Calu3 (cell line): ENCODE measurements around the gene LIPM. TPM values are rescaled to one million over a fixed set of nuclear protein-coding genes. Genes with fewer than 3 reads are reported as not detected.
"Not testable (repeated sequence)": the region's sequence is repeated elsewhere in the genome, so short reads cannot be mapped to it uniquely, and the experiment has no call there.

Source experiments
- BruUV-seq: library from RNA; stranded (reverse); fragments of 400-500 nt; replicated peaks from 2 replicates; lab custom pipeline; 2021; lab: Mats Ljungman, UMichigan
- CTCF ChIA-PET: fragments of 300-600 bp; sonication (Branson Sonifier 250); formaldehyde crosslinking; loops from one replicate; lab custom pipeline; 2022; ENCODE audit warnings: antibody characterized with exemption; lab: Charles Lee
- DNase-seq: peaks from one replicate; pipeline ENCODE4 v3.0.0; 2022
- H3K27ac Mint-ChIP-seq: one replicate; pipeline ENCODE4 v1.8.0; 2022; ENCODE audit warnings: mixed read lengths; ENCODE audit not compliant: unreplicated experiment
- H3K27me3 Mint-ChIP-seq: one replicate; pipeline ENCODE4 v1.8.0; 2022; ENCODE audit warnings: mixed read lengths; ENCODE audit not compliant: unreplicated experiment
- H3K36me3 Mint-ChIP-seq: one replicate; pipeline ENCODE4 v1.8.0; 2022; ENCODE audit warnings: mild to moderate bottlenecking, moderate library complexity, mixed read lengths; ENCODE audit not compliant: insufficient read depth, unreplicated experiment
- H3K4me1 Mint-ChIP-seq: one replicate; pipeline ENCODE4 v1.8.0; 2022; ENCODE audit warnings: mild to moderate bottlenecking, low read depth, mixed read lengths; ENCODE audit not compliant: unreplicated experiment
- H3K4me3 Mint-ChIP-seq: one replicate; pipeline ENCODE4 v1.8.0; 2022; ENCODE audit warnings: mild to moderate bottlenecking, low read depth, moderate library complexity, mixed read lengths; ENCODE audit not compliant: unreplicated experiment
- H3K9me3 Mint-ChIP-seq: one replicate; pipeline ENCODE4 v1.8.0; 2022; ENCODE audit warnings: low read depth, mixed read lengths; ENCODE audit not compliant: unreplicated experiment
- intact Hi-C: fragments of 100-400 bp; cut with micrococcal nuclease; formaldehyde crosslinking; loops from one replicate; pipeline ENCODE4 v1.10.0; 2022; ENCODE audit not compliant: unreplicated experiment
- total RNA-seq: library from RNA; stranded (reverse); gene quantifications from 2 replicates; pipeline ENCODE4 v1.2.3, GENCODE V29; 2022
- TF ChIP-seq, protein P1 (sequence below): fragments of 200-600 bp; IDR thresholded peaks from one replicate; pipeline ENCODE4 v1.8.0; 2022; ENCODE audit warnings: antibody characterized with exemption; ENCODE audit not compliant: unreplicated experiment

Gene LIPM
- total RNA-seq, 1 experiment from 2014 or later: not detected

- CTCF ChIA-PET: no interaction called here
- Mint-ChIP-seq H3K9me3 (no peaks in the 10 kb centered on the region), H3K4me1 (no peaks in the 10 kb centered on the region), H3K27ac (no peak overlapping the region), H3K4me3 (no peak overlapping the region), H3K27me3 (no peaks in the 10 kb centered on the region), H3K36me3 (no peaks in the 10 kb centered on the region)
- TF ChIP-seq, protein P1, sequence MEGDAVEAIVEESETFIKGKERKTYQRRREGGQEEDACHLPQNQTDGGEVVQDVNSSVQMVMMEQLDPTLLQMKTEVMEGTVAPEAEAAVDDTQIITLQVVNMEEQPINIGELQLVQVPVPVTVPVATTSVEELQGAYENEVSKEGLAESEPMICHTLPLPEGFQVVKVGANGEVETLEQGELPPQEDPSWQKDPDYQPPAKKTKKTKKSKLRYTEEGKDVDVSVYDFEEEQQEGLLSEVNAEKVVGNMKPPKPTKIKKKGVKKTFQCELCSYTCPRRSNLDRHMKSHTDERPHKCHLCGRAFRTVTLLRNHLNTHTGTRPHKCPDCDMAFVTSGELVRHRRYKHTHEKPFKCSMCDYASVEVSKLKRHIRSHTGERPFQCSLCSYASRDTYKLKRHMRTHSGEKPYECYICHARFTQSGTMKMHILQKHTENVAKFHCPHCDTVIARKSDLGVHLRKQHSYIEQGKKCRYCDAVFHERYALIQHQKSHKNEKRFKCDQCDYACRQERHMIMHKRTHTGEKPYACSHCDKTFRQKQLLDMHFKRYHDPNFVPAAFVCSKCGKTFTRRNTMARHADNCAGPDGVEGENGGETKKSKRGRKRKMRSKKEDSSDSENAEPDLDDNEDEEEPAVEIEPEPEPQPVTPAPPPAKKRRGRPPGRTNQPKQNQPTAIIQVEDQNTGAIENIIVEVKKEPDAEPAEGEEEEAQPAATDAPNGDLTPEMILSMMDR: no peak
- DNase-seq: no peak
- intact Hi-C loops: loop anchor here (10.0 kb wide), 1 partner anchor 382 kb away; no protein-coding TSS in a partner anchor
- no TSS peak for BruUV-seq
Measured at GRCh38 chr10:88833156-88833555, 30.6 kb downstream of the LIPM start.

GRCh38 chr10:88833723-88834122, 31.2 kb downstream of the LIPM start:
- CTCF ChIA-PET: no interaction called here
- Mint-ChIP-seq H3K4me1 (no peaks in the 10 kb centered on the region), H3K27me3 (no peaks in the 10 kb centered on the region), H3K27ac (no peak overlapping the region), H3K36me3 (no peaks in the 10 kb centered on the region), H3K4me3 (no peak overlapping the region), H3K9me3 (no peaks in the 10 kb centered on the region)
- no peak for DNase-seq
- BruUV-seq: no TSS peak
- TF ChIP-seq, protein P1: no peak
- intact Hi-C loops: loop anchor here (10.0 kb wide), 1 partner anchor 381 kb away; no protein-coding TSS in a partner anchor

- TF ChIP-seq, protein P1: peak; percentile 70
- no TSS peak for BruUV-seq
- intact Hi-C loops: loop anchor here (1.0 to 10.0 kb wide), 4 partner anchors 30 to 379 kb away; partner anchors contain the start of gene STAMBPL1
Measured at GRCh38 chr10:88835096-88835909, 32.8 kb downstream of the LIPM start.

DNA sequence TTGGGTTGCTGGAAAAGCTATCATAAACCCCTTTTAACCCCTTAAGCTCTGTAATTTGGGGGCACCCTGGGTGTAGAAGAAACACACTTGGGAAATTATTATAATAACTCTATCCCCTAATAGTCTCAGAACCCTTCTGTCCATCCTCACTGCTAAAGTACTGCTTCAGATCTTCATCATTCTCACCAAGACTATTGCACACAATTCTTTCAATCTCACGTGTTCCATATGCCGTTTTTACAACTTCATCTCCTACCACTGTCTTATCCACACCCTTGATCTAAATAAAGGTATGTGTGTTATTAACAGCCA, 33.3 kb downstream of the LIPM start:
- H3K4me1 Mint-ChIP-seq: no peaks in the 10 kb centered on the region
- intact Hi-C loops: loop anchor here (1.0 to 10.0 kb wide), 4 partner anchors 29 to 379 kb away; partner anchors contain the start of gene STAMBPL1
- BruUV-seq: no TSS peak
- DNase-seq: no peak
- H3K27me3 Mint-ChIP-seq: no peaks in the 10 kb centered on the region
- TF ChIP-seq, protein P1: no peak
- H3K9me3 Mint-ChIP-seq: peaks cover 3% of the 10 kb centered on the region
- no peak overlapping the region for H3K27ac Mint-ChIP-seq
- CTCF ChIA-PET: interaction anchor here (0.8 to 2.0 kb wide), 8 partner anchors 8 to 99 kb away, joined by 3 to 9 read pairs (median 4); no protein-coding TSS in a partner anchor
- H3K36me3 Mint-ChIP-seq: no peaks in the 10 kb centered on the region
- no peak overlapping the region for H3K4me3 Mint-ChIP-seq

More at GRCh38 chr10:88835096-88835909, 32.8 kb downstream of the LIPM start:
- H3K27me3 Mint-ChIP-seq: no peaks in the 10 kb centered on the region
- no peak overlapping the region for H3K27ac Mint-ChIP-seq
- DNase-seq: peak; percentile 80
- no peaks in the 10 kb centered on the region for H3K36me3 Mint-ChIP-seq
- no peak overlapping the region for H3K4me3 Mint-ChIP-seq
- CTCF ChIA-PET: interaction anchor here (0.8 to 2.0 kb wide), 9 partner anchors 9 to 99 kb away, joined by 3 to 9 read pairs (median 4); no protein-coding TSS in a partner anchor
- peaks cover 3% of the 10 kb centered on the region for H3K9me3 Mint-ChIP-seq
- no peaks in the 10 kb centered on the region for H3K4me1 Mint-ChIP-seq

- H3K36me3 Mint-ChIP-seq, H3K4me1 Mint-ChIP-seq, DNase-seq, BruUV-seq, H3K27ac Mint-ChIP-seq, H3K4me3 Mint-ChIP-seq, H3K27me3 Mint-ChIP-seq, H3K9me3 Mint-ChIP-seq: not testable (repeated sequence)
- CTCF ChIA-PET: interaction anchor here (2.0 kb wide), 1 partner anchor 95 kb away, joined by 9 read pairs; no protein-coding TSS in a partner anchor
- intact Hi-C loops: loop anchor here (5.0 to 10.0 kb wide), 2 partner anchors 45 to 377 kb away; partner anchors contain the start of gene STAMBPL1
Measured at GRCh38 chr10:88837632-88838031, 35.1 kb downstream of the LIPM start.
